GM21367 (cell line): Measurements from ENCODE around the gene PF4V1.

Source experiments
- ATAC-seq: cut with Tn5 transposase; IDR thresholded peaks from one replicate; pipeline ENCODE4 v1.9.1; 2021; ENCODE audit not compliant: unreplicated experiment

The PF4V1 gene

DNA sequence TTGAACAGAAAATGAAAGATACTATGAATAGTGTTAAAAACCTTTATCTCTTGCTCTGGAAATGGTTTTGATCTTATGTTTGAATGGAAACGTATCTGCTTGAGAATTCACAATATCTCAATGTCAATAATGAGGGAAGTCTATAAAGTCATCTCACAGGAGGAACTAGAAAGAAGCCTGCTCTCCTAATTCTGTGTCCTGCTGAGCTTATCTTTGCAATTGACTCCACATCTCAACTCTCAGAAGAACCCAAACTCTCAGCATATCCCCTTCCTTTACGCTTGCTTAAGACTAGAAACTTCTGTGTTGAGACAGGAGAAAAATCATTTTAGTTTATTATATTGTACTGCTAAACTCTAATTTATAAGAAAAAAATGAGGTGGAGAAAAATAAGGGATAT lies 8.3 kb upstream of the PF4V1 start:
- no peak for ATAC-seq

DNA sequence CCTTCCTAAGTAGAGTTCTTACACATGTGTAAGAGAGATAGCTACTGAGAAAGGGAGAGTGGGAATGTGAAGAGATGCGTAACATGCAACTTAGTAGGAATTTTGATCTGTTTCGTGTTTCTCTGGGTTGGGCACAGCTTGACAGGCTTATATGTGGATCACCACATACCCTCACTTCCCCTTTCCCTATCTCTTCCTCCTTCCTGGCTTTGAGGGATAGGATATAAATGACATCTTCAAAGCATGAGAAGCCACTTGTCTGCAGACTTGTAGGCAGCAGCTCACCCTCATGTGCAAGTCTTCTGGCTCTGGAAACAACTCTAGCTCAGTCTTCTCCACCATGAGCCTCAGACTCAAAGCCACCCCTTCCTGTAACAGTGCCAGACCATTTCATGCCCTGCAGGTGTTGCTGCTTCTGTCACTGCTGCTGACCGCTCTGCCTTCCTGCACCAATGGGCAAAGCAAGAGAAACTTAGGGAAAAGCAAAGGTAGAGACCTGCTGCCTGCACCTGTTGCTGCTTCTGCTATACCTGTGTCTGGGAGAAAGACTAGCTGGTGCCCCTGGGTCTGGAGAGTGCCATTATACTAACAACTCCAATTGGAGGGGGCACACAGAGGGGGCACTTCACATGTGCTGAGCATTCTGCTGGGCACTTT lies 5.4 kb upstream of the PF4V1 start:
- ATAC-seq = no peak

DNA sequence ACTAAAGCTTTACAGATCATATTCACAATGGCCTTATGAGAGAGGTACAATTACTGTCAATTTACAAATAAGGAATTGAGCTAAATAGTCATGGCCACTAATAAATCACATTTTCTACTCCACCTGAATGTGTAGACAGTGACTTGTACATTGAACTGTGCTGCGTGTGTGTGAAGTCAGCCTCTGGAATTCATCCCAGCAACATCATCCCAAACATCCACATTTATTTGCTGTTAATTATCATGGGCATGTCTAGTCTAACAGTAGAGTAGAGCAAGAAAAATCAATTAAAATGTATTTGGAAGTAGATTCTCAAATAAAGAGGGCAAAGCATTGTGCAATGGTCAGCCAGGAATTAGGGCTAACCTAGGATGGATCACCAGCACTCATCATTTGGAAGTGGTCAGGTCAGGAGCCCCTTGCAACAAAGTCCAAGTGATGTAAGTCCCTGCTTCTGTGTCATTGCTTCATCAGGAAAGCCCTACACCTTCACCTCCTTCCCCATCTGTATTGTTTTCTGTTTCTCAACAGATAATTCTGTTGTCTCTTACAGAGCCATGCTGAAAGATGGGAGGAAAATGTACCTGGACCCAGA lies 4.8 kb upstream of the PF4V1 start:
- no peak for ATAC-seq

GRCh38 chr4:73850261-73850970 lies 2.7 kb upstream of the PF4V1 start:
- no peak for ATAC-seq

GRCh38 chr4:73851293-73851692 lies 1.8 kb upstream of the PF4V1 start:
- ATAC-seq = no peak

GRCh38 chr4:73852771-73853170 lies 325 bp upstream of the PF4V1 start:
- no peak for ATAC-seq

GRCh38 chr4:73853718-73854473 lies 800 bp downstream of the PF4V1 start:
- ATAC-seq = no peak

DNA sequence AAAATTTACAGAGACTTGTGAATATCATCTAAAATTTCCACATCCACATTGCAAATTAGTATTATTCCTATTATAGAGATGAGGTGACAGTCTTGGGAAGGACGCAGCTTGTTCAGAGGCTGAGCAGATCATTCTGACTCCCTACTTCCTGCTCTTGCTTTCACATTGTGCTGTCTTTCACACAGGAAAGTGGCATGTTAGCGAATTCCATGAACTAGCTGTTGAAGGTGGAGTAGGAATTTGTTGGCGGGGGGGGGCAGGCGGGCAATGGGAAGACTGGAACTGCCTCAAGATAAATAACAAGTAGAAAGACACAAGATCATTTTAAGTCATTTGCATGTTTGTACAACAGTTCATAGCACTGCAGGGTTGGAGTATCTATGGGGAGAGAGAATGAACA lies 2.3 kb downstream of the PF4V1 start:
- no peak for ATAC-seq

DNA sequence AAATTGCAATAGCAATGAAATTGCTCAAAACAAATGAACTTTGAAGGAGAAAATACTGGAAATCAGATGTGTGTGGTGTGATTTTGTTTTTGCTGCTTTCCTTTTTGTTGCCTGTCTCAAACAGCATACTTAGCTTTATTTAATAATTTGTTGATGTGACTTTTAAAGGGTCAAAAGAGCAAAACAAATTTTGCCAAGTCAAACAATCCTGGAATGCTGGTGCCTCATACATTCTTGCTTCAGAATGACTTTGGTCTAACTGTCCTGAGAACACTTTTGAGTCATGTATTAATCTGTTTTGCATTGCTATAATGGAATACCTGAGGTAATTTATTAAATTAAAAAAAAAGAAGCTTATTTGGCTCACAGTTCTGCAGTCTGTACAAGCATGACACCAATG lies 3.4 kb downstream of the PF4V1 start:
- ATAC-seq = no peak

DNA sequence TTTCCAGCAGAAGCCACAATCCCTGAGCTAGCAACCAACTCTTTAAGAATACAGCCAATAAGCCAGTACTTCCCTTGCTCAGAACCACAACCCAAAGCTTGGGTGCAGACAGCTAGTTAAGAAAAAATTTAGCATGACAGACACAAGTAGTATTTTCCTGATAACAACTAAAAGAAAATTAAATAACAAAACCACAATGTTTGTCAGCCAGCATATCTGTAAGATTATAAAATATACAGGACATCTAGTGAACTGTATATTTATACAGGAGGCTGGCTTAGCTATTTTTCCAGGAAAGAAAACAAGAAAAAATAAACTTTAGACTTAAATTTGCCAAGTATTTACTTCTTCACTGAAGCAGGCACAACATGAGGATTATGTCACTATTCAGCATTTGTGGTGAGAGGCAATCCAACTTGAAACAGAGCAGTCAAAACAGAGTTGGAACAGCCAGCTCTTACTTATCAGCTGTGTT lies 6.6 kb downstream of the PF4V1 start:
- no peak for ATAC-seq

GRCh38 chr4:73860181-73860580 lies 7.1 kb downstream of the PF4V1 start:
- ATAC-seq = no peak

DNA sequence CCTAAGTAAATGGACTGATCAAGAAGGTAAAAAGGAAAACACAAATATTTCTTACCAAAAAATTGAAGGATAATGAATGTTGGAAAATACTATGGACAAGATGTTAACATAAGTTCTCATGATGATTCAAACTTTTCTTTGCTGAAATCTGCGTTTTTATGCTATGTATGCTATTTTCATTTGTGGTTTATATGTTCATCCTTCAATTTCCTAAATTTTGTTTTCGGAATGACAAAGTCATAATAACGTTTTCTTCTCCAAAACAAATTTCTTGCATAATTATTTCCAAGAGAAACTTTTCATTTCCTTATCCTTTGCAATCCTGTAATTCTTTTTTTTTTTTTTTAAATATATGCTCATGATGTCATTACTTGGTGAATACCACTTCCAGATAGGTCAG lies 7.8 kb downstream of the PF4V1 start:
- no peak for ATAC-seq

- ATAC-seq = no peak
Observed at GRCh38 chr4:73862322-73862721, 9.2 kb downstream of the PF4V1 start.

DNA sequence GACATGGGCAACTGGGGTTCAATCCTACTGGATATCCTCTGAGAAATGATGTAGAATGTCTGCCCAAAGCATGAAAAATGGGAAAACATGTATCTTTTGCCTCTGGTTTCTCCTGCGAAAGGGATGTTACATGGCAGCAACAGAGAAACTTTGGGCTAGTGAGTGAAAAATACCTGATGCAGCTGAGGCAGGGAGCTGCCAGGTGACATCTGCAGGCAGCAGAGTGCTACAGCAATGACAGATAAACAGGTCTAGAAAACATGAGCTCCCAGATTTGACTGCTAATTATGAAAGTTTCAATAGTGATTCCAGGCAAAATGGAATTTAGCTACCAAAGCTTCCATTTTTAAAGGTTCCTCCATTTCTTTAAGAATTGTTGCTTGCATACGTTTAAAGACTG lies 11.3 kb downstream of the PF4V1 start:
- ATAC-seq = no peak

DNA sequence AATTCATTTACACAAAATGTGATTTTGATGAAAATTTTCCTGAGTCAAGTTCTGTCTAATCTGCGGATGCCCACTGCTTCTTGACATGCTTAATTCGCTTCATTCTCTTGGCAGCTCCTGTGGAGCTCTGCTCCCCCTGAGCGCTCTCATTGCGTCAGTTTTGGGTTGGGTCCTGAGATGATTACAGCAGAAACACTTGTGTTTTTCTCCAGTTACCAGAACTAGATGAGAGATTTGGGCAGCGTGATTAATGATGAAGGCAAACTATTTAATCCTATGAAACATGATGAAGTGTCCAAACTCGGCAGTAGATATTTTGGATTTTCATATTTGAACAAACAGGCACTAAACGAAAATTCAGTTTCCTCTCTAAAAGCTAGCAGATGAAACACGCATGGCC lies 11.9 kb downstream of the PF4V1 start:
- ATAC-seq = no peak

DNA sequence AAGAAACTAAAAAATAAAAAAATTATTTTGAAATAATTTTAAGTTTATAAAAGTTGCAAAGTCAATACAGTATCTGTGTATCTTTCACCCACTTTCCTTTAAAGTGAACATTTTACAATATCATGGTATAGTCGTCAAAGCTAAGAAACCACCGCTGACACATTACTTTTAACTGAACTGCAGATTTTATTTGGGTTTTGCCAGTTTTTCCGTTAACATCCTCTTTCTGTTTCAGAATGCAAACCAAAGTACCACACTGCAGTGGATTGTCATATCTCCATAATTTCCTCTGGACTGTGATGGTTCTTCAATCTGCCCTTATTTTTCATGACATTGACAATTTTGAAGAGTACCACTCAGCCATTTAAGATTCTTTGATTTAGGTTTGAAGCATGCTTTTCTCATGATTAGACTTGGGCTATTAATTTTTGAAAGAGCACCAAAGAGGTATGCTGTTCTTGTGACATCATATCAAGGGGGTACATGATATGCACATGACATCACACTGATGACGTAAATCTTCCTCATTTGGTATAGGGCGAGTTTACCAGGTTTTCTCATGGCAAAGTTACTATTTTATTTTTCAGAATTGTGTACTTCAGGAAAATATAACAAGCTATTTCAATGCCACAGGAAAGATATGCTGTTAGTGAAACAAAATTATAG lies 12.5 kb downstream of the PF4V1 start:
- ATAC-seq = no peak

DNA sequence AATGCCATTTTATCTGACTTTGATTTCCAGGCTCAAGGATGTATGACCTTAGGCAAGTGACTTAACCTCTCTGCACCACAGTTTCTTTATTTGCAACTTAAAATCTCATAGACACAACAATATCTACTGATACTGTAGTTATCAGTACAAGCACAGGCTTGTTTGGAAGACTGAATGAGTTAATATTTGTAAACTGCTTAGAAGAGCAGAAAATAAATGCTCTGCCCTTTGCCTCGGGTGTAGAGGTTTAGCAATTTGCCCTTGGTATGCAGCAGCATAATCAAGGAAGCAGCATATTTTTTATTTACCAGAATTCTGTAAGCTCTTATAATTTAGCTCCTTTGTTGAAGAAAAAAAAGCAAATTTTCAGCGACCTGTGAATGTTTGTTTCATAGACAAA lies 13.2 kb downstream of the PF4V1 start:
- no peak for ATAC-seq

DNA sequence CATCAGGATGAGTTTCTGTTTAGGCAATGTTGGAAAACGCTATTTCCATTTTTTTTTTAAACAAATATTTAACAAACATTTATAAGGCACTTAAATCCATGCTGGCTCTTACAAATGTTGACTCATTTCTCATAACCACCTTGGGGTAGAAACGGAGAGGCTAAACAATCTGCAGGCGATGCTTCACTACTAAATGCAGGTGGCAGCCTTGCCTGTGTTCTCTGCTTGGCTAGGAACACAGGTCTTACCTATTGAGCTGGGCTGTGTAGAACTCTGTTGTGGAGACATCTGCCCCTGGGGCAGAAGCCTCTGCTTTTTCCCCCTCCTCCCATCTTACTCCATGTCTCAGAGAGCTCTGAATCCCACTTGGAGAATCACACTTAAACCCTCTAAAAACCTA lies 14.7 kb downstream of the PF4V1 start:
- ATAC-seq = no peak

DNA sequence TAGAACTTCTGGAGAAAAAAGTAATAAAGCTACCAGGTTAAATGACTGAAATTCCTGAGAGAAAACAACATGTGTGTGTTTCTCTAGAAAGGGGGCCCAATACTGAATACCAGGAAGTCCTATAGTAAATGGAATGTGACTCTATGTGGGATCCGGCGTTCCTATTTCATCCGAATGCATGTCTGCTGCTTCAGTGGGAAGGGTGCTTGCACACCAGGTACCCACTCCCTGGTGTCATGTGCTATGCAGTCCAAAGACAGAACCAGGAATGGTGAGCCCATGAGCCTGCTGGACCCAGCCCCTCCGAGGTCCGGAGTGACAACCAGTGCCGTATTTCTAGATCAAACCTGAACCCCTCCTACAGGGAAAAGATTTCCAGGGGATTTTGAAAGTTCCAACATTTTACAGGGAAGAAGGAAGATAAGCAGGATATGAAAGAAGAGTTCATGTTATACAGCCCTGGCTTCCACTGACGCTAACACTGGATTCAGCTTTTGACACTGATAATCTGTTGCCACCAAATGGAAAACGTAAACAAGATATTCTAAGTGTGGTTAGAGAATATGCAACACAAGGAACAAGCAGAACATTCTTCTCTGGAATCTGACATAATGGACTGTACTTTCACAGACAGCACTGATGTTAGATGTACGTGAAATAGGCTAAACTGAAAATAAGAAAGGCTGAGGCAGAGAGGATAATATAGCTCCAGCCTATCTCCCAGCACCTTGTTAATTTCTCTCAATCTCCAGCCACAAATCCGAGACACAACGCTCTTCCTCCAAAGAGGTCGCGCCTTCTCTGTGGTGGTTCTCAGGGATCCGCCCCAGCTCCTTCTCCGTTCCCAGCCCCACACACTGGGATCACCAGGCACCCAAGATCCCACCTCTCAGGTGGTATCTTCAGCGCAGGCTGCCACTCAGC lies 15.4 kb downstream of the PF4V1 start:
- no peak for ATAC-seq
